ENCODE measurements around the gene MRTFA. TPM values are rescaled to one million over a fixed set of nuclear protein-coding genes. Genes with fewer than 3 reads are reported as not detected.

The MRTFA gene
- total RNA-seq, 1 experiment from 2014 or later = 44.7 TPM

DNA sequence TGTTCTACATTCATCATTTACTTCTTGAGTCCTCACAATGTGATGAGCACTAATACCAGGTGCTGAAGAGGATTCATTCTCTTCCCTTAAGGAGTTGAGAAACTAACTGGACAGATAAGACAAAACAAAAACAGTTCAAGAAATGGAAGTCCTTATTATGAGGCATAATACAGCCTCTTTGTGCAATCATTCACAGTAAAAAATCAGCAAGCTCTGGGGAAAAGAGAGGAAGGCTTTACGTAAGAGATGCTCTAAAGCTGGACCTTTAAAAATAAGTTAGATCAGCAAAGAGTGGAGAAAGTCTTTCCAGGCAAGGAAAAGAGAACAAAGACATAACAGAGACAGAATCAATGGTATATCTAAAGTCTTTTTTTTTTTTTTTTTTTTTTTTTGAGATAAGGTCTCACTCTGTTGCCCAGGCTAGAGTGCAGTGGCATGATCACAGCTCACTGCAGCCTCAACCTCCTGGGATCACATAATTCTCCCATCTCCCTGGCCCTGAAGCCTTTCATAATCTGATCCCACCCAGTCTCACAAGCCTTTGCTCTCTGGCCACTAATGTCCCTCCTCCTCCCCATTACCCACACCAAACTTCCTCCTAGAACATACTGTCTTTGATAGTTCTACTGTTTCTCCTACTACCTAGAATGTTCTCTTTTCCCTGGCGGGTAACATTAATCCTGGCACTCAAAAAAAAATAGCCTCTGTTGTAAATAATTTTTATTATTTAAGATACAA, 40.9 kb downstream of the MRTFA start:
- Histone ChIP-seq H3K36me3 (ENCODE audit: low read depth) (no peaks in the 10 kb centered on the region), H3F3A (ENCODE audit: insufficient read depth, low read depth) (peaks cover 29% of the 10 kb centered on the region; the same call in 1 of the 2 replicates), H3K9me3 (ENCODE audit: insufficient read depth, low read depth) (no peaks in the 10 kb centered on the region), H2AFZ (no peak overlapping the region), H4K20me1 (ENCODE audit: insufficient read depth) (peaks cover 21% of the 10 kb centered on the region; the same call in 1 of the 2 replicates), H3K4me1 (replicated peaks; ENCODE audit: insufficient read depth) (peaks cover 45% of the 10 kb centered on the region), H3K4me2 (peak overlapping the region; percentile 17; the same call in 1 of the 2 replicates), H3K27me3 (ENCODE audit: insufficient read depth, low read depth) (no peaks in the 10 kb centered on the region), H3K4me3 (no peak overlapping the region), H3K9me2 (ENCODE audit: insufficient read depth) (no peaks in the 10 kb centered on the region), H3K27ac (peak overlapping the region; percentile 46; the same call in 1 of the 2 replicates), H3K79me2 (ENCODE audit: low read depth) (peaks cover 90% of the 10 kb centered on the region)
- BruUV-seq (replicated peaks) = no TSS peak
- no peak for TF ChIP-seq EZH2 (IDR thresholded peaks at IDR 0.05; ENCODE audit: low read depth)
- TF ChIP-seq, protein P1, sequence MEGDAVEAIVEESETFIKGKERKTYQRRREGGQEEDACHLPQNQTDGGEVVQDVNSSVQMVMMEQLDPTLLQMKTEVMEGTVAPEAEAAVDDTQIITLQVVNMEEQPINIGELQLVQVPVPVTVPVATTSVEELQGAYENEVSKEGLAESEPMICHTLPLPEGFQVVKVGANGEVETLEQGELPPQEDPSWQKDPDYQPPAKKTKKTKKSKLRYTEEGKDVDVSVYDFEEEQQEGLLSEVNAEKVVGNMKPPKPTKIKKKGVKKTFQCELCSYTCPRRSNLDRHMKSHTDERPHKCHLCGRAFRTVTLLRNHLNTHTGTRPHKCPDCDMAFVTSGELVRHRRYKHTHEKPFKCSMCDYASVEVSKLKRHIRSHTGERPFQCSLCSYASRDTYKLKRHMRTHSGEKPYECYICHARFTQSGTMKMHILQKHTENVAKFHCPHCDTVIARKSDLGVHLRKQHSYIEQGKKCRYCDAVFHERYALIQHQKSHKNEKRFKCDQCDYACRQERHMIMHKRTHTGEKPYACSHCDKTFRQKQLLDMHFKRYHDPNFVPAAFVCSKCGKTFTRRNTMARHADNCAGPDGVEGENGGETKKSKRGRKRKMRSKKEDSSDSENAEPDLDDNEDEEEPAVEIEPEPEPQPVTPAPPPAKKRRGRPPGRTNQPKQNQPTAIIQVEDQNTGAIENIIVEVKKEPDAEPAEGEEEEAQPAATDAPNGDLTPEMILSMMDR (conservative IDR thresholded peaks at IDR 0.05) = no peak
- POLR2A ChIA-PET (ENCODE audit: unreplicated experiment) = interaction anchor here (0.6 kb wide), 1 partner anchor 35 kb away, joined by 3 read pairs; no protein-coding TSS in a partner anchor
- CTCF ChIA-PET = interaction anchor here (1.0 kb wide), 1 partner anchor 53 kb away, joined by 3 read pairs; no protein-coding TSS in a partner anchor
- DNase-seq = no peak
- intact Hi-C loops (cut with micrococcal nuclease; ENCODE audit: unreplicated experiment) = no loop called here

GRCh38 chr22:40594924-40595323, 41.6 kb downstream of the MRTFA start:
- Histone ChIP-seq H3K4me2 (peak overlapping the region; percentile 17; the same call in 1 of the 2 replicates), H3K36me3 (ENCODE audit: low read depth) (no peaks in the 10 kb centered on the region), H4K20me1 (ENCODE audit: insufficient read depth) (peaks cover 19% of the 10 kb centered on the region; the same call in 1 of the 2 replicates), H3K27me3 (ENCODE audit: insufficient read depth, low read depth) (no peaks in the 10 kb centered on the region), H3K4me1 (replicated peaks; ENCODE audit: insufficient read depth) (peaks cover 45% of the 10 kb centered on the region), H3K9me3 (ENCODE audit: insufficient read depth, low read depth) (no peaks in the 10 kb centered on the region), H2AFZ (no peak overlapping the region), H3K79me2 (ENCODE audit: low read depth) (peaks cover 88% of the 10 kb centered on the region), H3K4me3 (no peak overlapping the region), H3K27ac (peak overlapping the region; percentile 46; the same call in 1 of the 2 replicates), H3F3A (ENCODE audit: insufficient read depth, low read depth) (peaks cover 30% of the 10 kb centered on the region), H3K9me2 (ENCODE audit: insufficient read depth) (no peaks in the 10 kb centered on the region)
- intact Hi-C loops (cut with micrococcal nuclease; ENCODE audit: unreplicated experiment) = no loop called here
- peak; percentile 44 to 55 for DNase-seq
- BruUV-seq (replicated peaks) = no TSS peak
- TF ChIP-seq, protein P1 (conservative IDR thresholded peaks at IDR 0.05) = no peak
- no peak for TF ChIP-seq EZH2 (IDR thresholded peaks at IDR 0.05; ENCODE audit: low read depth)
- ChIA-PET CTCF (no interaction called here), POLR2A (ENCODE audit: unreplicated experiment) (interaction anchor here (0.6 kb wide), 1 partner anchor 57 kb away, joined by 4 read pairs; no protein-coding TSS in a partner anchor)

DNA sequence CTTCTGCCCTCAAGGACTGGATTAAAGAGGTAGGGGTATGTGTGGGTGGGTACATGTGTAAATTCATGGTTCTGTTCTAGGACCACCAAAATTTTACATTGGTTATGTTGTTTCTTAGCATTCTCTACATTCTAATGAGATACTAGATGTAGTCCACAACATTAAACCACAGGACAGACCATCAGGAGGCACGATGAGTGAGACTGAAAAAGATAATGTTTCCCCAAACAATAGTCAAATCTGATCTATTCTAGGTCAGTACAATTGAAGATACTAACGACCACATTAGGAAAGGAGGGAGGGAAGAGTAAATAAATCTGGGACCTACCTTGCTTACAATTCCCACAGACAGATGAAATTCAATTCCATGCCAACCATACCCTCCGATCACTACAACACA, 42.2 kb downstream of the MRTFA start:
- Histone ChIP-seq H3K36me3 (ENCODE audit: low read depth) (no peaks in the 10 kb centered on the region), H3F3A (ENCODE audit: insufficient read depth, low read depth) (peaks cover 36% of the 10 kb centered on the region), H3K79me2 (ENCODE audit: low read depth) (peaks cover 88% of the 10 kb centered on the region), H3K4me1 (replicated peaks; ENCODE audit: insufficient read depth) (peaks cover 50% of the 10 kb centered on the region), H3K4me2 (no peak overlapping the region), H3K9me2 (ENCODE audit: insufficient read depth) (no peaks in the 10 kb centered on the region), H2AFZ (no peak overlapping the region), H3K27ac (0 out of 2 replicates have a peak overlapping the region, but pooled peaks have one; percentile 7), H4K20me1 (ENCODE audit: insufficient read depth) (peaks cover 13% of the 10 kb centered on the region; the same call in 1 of the 2 replicates), H3K4me3 (no peak overlapping the region), H3K27me3 (ENCODE audit: insufficient read depth, low read depth) (no peaks in the 10 kb centered on the region), H3K9me3 (ENCODE audit: insufficient read depth, low read depth) (no peaks in the 10 kb centered on the region)
- intact Hi-C loops (cut with micrococcal nuclease; ENCODE audit: unreplicated experiment) = no loop called here
- DNase-seq = no peak
- no TSS peak for BruUV-seq (replicated peaks)
- CTCF ChIA-PET = interaction anchor here (0.6 kb wide), 1 partner anchor 146 kb away, joined by 5 read pairs; no protein-coding TSS in a partner anchor
- TF ChIP-seq, protein P1 (conservative IDR thresholded peaks at IDR 0.05) = no peak
- no peak for TF ChIP-seq EZH2 (IDR thresholded peaks at IDR 0.05; ENCODE audit: low read depth)
- POLR2A ChIA-PET (ENCODE audit: unreplicated experiment) = interaction anchor here (0.6 kb wide), 1 partner anchor 58 kb away, joined by 4 read pairs; no protein-coding TSS in a partner anchor

All from PC-9 (cell line).